WTC11 (cell line): Measurements from ENCODE around the gene CPNE1.

Experiments
- ATF1 ChIP-seq: sonication (generic); formaldehyde crosslinking; IDR thresholded peaks from 2 replicates; pipeline ENCODE4 v1.8.1; 2023; ENCODE audit warnings: mild to moderate bottlenecking, moderate library complexity, missing genetic modification reagents
- CBFB ChIP-seq: sonication (generic); formaldehyde crosslinking; IDR thresholded peaks from 2 replicates; pipeline ENCODE4 v1.8.1; 2022; ENCODE audit warnings: mild to moderate bottlenecking, low read depth, missing genetic modification reagents
- CREB1 ChIP-seq: sonication (generic); formaldehyde crosslinking; IDR thresholded peaks from 2 replicates; pipeline ENCODE4 v1.8.0; 2023; ENCODE audit warnings: mild to moderate bottlenecking, missing genetic modification reagents
- NFYB ChIP-seq: sonication (generic); formaldehyde crosslinking; conservative IDR thresholded peaks from 2 replicates; pipeline ENCODE4 v1.8.0; 2022; ENCODE audit warnings: low read depth, missing genetic modification reagents
- SOX15 ChIP-seq: fragments of 250-450 bp; sonication (Bioruptor Pico); IDR thresholded peaks from 2 replicates; pipeline ENCODE4 v1.9.0; 2021; ENCODE audit warnings: mild to moderate bottlenecking
- SP1 ChIP-seq: sonication (generic); formaldehyde crosslinking; conservative IDR thresholded peaks from 2 replicates; pipeline ENCODE4 v1.8.1; 2022; ENCODE audit warnings: missing genetic modification reagents
- TF ChIP-seq, protein P1 (sequence below): fragments of 200-600 bp; IDR thresholded peaks from 2 replicates; pipeline ENCODE4 v1.8.0; 2022; ENCODE audit warnings: antibody characterized with exemption
- TF ChIP-seq, protein P2 (sequence below): sonication (generic); formaldehyde crosslinking; IDR thresholded peaks from 2 replicates; pipeline ENCODE4 v1.8.1; 2023; ENCODE audit warnings: mild to moderate bottlenecking, missing genetic modification reagents, moderate library complexity
- TF ChIP-seq, protein P3 (sequence below): sonication (generic); formaldehyde crosslinking; IDR thresholded peaks from 2 replicates; pipeline ENCODE4 v1.8.1; 2023; ENCODE audit warnings: mild to moderate bottlenecking, missing genetic modification reagents, moderate library complexity

DNA sequence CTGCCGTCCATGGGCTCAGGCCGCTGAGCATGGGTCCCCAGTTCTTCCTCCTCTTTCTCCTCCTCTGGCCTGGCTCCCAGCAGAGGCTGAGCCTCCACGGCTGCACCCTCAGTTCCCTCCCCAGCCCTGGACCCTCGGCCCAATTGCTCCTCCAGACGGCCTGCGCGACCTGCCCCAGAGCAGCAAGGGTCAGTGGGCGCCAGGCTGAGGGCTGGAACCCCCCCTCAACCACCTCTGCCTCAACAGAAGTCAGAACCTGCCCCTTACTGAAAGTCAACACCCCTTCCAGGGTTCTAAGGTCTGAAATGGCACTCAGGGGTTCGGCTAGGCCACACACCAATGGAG, 65.0 kb downstream of the CPNE1 start:
- TF ChIP-seq, protein P1, sequence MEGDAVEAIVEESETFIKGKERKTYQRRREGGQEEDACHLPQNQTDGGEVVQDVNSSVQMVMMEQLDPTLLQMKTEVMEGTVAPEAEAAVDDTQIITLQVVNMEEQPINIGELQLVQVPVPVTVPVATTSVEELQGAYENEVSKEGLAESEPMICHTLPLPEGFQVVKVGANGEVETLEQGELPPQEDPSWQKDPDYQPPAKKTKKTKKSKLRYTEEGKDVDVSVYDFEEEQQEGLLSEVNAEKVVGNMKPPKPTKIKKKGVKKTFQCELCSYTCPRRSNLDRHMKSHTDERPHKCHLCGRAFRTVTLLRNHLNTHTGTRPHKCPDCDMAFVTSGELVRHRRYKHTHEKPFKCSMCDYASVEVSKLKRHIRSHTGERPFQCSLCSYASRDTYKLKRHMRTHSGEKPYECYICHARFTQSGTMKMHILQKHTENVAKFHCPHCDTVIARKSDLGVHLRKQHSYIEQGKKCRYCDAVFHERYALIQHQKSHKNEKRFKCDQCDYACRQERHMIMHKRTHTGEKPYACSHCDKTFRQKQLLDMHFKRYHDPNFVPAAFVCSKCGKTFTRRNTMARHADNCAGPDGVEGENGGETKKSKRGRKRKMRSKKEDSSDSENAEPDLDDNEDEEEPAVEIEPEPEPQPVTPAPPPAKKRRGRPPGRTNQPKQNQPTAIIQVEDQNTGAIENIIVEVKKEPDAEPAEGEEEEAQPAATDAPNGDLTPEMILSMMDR: no peak
- TF ChIP-seq SP1 (CRISPR knock-in tag) (no peak), ATF1 (CRISPR knock-in tag) (no peak), SOX15 (no peak), NFYB (CRISPR knock-in tag) (no peak), CBFB (CRISPR knock-in tag) (no peak), CREB1 (CRISPR knock-in tag) (no peak)
- TF ChIP-seq, protein P2, sequence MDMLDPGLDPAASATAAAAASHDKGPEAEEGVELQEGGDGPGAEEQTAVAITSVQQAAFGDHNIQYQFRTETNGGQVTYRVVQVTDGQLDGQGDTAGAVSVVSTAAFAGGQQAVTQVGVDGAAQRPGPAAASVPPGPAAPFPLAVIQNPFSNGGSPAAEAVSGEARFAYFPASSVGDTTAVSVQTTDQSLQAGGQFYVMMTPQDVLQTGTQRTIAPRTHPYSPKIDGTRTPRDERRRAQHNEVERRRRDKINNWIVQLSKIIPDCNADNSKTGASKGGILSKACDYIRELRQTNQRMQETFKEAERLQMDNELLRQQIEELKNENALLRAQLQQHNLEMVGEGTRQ (CRISPR knock-in tag): no peak
- TF ChIP-seq, protein P3, sequence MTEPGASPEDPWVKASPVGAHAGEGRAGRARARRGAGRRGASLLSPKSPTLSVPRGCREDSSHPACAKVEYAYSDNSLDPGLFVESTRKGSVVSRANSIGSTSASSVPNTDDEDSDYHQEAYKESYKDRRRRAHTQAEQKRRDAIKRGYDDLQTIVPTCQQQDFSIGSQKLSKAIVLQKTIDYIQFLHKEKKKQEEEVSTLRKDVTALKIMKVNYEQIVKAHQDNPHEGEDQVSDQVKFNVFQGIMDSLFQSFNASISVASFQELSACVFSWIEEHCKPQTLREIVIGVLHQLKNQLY: no peak
